ENCODE results near the gene FLG.
"Not testable (repeated sequence)": the region's sequence is repeated elsewhere in the genome, so short reads cannot be mapped to it uniquely, and the experiment has no call there.

FLG gene

DNA sequence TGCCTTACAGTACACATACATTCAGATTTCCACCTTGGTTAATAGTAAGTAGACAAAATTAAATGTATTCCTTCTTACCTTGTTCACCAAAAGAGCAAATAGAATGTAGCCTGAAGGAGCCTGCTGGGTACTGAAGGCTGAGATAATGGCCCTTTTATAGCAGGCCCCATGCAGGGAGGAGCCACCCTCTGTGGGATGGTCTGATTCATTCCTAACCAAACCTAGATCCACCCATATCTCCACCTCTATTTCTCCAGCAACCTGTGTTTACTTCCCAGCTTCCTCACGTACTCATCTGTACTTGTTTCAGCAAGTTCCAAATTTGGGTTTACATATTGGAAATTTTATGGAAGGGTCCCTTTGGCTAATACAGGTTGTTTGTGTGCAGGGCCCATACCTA lies at the start of gene FLG:
FLG (minus strand) TSS at position 129 of the 400 bp plus-strand sequence. CDS start 9,783 bp downstream, outside the sequence.
- no peak for DNase-seq

DNA sequence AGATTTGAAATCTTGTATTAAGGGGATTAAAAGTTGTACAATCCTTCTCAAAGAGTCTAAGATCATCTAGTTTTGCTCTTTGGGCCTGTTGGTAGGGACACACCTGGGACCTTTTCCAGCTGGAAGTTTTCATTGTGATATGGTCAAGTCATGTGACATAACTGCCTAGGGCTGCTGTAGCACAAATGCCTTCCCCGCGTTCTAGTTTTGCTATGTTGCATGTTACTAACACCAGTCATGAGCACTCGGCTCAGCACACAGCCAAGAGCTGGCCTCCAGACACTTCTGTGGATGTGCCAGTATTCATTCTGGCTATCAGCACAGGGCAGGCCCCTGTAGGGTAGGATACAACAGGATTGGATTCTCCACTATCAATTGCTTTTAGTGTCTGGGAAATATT lies 49.4 kb upstream of the FLG start:
- DNase-seq = no peak

DNA sequence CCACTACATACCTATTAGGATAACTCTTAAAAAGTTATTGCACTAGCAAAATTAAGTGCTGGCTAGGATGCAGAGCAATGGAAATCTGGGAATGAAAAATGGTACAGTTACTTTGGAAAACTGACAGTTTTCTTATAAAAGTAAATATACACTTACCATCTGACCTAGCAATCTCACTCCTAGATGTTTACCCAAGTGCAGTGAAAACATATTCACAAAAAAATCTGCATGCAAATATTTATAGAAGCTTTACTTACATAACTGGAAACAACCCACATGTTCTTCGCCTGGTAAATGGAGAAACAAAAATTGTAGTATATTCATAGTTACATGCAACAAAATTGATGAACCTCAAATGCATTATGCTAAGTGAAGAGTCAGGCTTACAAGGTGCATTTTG lies 47.6 kb upstream of the FLG start:
- DNase-seq = no peak

DNA sequence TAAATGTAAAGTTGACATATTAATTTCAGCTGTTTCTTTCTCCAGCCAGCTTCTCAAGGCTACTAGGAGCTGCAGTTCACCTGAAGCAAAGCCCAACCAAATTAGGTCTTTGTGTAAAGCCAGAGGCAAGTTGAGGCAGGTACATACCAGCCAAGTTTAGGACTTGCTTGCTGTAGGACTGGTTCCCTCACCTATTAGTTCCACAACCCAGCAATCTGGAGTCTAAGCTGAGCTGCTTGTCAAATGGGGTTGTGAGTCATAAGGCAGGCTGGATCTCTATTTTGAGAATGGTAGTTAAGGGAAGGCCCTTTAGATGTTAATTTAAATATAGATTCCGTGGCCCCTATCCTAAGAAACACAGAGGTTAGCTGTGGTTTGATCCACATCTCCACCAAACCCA lies 42.4 kb upstream of the FLG start:
- no peak for DNase-seq

DNA sequence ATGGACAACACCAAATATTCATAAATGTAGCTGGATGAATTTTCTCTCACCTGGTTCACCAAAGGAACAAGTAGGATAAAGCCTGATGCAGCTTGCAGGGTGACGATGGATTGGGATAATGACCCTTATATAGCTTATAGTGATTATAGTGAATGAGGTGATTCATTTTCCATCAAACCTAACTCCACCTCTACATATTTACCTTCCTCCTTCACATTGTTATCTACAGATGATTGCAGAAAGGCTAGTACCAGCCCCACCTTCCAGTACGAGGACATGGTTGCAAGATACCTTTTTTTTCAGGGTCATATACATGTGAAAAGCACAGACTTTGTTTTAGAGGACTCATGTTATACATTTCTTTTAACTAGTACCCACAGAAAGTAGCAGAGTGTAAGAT lies 34.9 kb upstream of the FLG start, which contains the start of gene FLG2:
FLG2 (minus strand) TSS at position 101 of the 400 bp plus-strand sequence. CDS start 1,122 bp downstream, outside the sequence.
- no peak for DNase-seq

DNA sequence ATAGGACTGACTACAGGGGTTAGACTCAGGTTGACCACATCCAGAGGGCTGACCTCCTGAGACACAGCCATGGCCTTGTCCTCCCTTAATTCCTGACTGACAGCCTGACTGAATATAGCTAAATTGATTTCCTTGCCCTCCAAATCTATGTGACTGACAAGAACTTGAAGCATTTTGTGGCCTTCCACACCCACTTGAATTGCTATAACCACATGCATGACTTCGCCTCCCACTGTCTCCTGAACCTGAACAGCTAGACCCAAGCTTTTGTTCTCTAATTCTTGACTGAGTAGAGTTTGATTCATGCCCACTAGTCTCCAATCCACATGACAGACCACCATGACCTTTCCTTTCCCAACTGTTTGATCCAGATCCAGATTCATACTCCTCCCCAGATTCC lies 31.7 kb upstream of the FLG start:
- DNase-seq = no peak

DNA sequence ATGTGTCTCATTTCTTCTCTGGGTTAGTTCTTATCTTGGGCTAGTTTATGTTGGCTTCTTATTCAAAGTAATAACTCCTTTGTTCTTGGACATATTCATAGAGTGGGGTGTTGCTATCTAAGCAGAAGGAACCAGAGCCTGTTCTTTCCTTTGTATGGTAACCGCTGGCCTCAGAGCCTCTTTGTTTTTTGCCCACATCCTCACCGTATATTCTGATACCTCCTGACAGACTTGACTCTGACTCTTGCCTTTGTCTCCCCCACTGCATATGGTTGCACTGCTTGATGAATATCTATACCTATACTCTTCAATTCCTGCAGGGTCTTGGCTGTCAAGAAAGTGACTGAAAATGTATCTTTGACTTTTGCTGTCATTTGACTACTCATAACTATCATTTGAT lies 24.6 kb upstream of the FLG start:
- no peak for DNase-seq

DNA sequence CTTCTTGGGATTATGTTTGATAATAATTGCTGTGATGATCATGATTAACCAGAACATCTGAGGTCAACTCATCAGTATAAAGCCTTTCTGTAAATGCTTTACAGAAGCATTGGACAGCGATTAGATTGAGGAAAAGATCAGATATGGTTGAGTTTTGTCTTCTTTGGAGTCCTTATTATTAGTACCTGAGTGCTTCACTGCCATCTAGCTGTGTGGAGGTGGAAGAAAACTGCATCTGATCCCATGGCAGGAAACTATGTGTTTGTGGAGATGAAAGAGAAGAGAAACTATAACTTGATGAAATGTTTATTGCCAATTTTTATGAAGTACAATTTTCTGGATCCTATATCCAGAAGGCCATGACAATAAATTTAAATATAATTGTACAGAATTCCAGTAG lies 23.4 kb upstream of the FLG start:
- DNase-seq = no peak

DNA sequence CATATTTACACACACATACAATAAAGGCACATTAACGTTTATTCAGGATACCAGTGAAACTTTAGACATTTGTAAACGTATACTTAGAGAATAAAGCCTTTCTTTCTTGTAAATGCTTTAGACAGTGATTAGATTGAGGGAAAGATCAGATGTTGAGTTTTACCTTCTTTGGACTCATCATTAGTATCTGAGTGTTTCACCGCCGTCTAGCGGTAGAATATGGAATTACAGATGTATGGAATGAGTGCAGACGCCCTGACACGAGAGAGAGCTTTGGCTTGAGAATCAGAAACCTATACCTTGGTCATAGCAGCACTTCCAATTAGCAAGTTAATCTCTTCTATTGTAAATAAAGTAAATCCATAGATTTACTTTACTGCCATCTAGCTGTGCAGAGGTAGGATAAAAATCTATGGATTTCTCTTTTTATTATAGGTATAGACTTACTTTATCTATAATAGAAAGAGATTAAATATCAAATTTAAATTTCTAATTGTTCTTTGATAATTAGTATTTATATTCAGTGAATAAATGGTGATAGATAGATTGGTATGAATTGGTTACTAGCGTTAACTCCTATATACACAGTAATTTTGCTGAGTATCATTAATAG lies 22.2 kb upstream of the FLG start:
- DNase-seq = no peak

DNA sequence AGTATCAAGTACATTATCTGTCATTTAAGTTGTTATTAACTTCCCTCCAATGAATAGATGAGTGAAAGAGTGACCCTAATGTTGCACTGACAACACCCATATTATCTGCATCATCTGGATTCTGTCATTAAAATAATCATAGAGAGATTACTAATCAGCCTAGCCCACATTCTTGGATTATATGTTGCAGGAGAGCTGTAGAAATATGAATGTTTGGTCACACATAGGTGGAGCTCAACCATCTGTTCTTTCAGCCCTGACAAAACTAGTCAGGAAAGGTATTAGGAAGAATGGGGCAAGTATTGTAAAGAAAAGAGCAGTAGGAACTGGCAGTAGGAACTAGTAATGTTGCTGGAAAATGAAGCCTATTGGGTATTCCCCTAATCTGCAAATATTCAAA lies 19.4 kb upstream of the FLG start:
- DNase-seq = no peak

DNA sequence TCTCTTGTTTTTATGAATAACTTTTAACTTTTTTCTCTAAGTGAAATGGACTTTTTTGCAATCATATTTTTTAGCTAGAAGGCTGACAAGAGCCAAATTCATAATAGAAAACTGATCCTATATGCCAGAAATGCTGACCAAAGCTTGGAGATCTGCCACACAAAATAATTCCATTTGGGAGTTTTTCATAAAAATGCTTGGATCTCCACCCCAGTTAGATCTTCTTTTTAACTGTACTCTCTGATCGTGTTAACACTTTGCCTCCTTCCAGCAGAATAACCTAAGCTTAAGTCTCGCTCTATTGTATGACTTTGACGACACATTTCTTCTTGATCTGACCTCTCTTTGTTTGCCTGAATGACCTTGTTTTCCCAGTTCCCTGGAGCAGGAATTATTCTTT lies 18.0 kb upstream of the FLG start:
- no peak for DNase-seq

DNA sequence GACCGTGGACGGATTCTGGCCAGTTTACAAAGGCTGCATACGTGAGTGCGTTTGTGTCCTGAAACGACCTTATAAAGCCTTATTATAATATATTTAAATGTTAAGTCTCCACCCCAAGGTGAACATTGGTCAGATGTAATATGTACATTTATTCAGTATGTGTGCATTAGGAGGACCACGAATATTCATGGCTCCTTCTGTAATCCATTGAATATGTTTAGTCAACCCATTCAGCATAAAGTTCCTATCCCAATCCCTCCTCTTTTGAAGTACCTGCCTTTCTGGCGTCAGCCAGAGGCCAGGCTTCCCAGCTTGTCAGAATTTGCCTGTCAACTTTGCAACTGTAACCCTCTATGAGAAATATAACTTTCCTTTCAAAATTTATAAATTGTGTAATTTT lies 10.4 kb upstream of the FLG start:
- no peak for DNase-seq

DNA sequence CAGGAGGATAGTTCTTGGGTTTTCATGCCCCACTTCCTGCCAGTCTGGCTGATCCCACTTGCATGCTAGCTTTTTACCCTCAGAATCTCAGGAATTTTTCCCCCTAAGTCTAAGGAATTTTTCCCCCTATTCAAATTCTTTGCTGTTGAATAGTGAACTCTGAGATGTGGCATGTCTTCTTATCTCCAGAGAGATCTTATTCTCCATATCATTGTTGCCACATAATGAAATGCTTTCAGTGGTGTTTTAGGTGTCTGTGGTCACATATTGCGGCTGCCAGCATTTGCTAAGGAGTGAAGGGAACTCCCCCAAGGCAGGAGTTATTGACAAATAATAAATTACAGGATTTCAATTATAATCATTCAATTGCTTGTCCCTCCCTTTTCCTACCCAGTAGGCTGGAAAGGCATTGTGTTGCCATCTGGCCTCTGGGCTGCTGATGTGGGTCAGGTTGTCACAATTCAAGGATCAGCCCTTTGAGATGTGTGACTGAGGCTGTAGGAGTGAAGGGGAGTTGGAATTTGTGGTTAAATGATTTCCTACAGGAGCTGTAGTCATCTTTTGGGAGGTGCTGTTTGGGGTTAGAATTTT lies 3.9 kb upstream of the FLG start:
- no peak for DNase-seq

DNA sequence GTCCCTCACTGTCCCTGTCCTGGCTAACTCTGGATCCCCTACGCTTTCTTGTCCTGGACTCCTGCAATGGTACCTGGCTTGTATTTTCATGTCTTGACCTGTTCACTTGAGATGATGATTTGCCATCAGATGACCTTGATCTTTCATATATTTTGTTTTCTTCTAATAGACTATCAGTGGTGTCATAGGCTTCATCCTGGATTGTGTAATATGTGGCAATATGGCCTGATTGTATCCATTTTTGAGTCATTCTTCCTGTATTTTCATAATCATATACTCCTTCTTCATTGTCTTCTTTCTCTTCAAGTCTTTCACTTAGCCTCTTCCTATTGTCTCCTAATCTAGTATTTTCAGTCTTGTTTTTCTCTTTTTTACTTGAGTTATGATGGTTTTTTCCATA lies 11.1 kb downstream of the FLG start:
- no peak for DNase-seq

DNA sequence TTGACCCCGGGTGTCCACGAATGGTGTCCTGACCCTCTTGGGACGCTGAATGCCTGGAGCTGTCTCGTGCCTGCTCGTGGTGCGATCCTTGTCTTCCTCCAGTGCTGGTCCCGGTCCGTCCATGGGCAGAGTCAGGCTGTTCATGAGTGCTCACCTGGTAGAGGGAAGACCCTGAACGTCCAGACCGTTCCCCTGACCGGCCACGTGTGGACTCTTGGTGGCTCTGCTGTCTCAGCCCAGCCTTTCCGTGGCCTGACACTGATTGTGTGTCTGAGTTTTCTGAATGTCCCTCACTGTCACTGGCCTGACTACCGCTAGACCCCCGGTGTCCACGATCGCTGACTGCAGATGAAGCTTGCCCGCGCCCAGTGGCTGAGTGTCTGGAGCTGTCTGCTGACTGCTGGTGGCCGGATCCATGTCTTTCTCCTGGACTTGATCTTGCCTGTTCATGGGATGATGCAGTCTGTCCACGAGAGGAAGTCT lies 11.7 kb downstream of the FLG start:
- DNase-seq = no peak

DNA sequence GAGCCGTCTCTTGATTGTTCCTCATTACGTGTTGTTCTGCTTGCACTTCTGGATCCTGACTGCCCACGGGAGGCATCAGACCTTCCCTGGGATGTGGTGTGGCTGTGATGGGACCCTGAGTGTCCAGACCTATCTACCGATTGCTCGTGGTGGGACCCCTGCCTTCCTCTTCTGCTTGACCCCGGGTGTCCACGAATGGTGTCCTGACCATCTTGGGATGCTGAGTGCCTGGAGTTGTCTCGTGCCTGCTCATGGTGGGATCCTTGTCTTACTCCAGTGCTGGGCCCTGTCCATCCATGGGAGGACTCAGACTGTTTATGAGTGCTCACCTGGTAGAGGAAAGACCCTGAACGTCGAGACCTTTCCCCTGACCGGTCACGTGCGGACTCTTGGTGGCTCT lies 12.9 kb downstream of the FLG start:
- not testable (repeated sequence) for DNase-seq

DNA sequence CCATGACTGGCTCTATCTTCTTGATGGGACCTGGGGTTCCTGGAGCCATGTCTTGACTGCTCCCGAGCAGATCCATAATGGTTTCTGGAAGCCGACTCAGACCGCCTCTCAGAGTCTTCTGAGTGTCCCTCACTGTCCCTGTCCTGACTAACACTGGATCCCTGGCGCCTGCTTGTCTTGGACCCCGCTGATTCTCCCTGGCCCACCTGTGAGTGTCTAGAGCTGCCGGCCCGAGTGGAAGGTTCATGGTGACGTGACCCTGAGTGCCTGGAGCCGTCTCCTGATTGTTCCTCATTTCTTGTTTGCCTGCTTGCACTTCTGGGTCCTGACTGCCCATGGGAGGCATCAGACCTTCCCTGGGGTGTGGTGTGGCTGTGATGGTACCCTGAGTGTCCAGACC lies 15.1 kb downstream of the FLG start:
- no peak for DNase-seq

DNA sequence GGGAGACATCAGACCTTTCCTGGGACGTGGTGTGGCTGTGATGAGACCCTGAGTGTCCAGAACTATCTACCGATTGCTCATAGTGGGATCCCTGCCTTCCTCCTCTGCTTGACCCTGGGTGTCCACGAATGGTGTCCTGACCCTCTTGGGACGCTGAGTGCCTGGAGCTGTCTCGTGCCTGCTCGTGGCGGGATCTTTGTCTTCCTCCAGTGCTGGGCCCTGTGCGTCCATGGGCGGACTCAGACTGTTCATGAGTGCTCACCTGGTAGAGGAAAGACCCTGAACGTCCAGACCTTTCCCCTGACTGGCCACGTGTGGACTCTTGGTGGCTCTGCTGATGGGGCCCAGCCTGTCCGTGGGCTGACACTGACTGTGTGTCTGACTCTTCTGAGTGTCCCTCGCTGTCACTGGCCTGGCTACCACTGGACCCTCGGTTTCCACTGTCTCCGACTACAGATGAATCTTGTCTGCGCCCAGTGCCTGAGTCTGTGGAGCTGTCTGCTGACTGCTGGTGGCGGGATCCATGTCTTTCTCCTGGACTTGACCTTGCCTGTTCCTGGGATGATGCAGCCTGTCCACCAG lies 15.6 kb downstream of the FLG start:
- DNase-seq = not testable (repeated sequence)

DNA sequence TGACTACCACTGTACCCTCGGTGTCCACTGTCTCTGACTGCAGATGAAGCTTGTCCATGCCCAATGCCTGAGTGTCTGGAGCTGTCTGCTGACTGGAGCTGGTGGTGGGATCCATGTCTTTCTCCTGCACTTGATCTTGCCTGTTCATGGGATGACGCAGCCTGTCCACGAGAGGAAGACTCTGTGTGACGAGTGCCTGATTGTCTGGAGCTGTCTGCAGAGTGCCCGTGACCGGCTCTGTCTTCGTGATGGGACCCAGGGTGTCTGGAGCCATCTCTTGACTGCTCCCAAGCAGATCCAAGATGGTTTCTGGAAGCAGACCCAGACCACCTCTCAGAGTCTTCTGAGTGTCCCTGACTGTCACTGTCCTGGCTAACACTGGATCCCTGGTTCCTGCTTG lies 16.3 kb downstream of the FLG start:
- DNase-seq = not testable (repeated sequence)

DNA sequence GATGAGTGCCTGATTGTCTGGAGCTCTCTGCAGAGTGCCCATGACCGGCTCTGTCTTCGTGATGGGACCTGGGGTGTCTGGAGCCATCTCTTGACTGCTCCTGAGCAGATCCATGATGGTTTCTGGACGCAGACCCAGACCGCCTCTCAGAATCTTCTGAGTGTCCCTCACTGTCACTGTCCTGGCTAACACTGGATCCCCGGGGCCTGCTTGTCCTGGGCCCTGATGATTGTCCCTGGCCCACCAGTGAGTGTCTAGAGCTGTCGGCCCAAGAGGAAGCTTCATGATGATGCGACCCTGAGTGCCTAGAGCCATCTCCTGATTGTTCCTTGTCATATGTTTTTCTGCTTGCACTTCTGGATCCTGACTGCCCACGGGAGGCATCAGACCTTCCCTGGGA lies 17.1 kb downstream of the FLG start:
- DNase-seq = not testable (repeated sequence)

DNA sequence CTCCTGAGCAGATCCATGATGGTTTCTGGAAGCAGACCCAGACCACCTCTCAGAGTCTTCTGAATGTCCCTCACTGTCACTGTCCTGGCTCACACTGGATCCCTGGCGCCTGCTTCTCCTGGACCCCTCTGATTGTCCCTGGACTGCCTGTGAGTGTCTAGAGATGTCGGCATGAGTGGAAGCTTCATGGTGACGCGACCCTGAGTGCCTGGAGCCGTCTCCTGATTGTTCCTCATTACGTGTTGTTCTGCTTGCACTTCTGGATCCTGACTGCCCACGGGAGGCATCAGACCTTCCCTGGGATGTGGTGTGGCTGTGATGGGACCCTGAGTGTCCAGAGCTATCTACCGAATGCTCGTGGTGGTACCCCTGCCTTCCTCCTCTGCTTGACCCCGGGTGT lies 18.9 kb downstream of the FLG start:
- not testable (repeated sequence) for DNase-seq

DNA sequence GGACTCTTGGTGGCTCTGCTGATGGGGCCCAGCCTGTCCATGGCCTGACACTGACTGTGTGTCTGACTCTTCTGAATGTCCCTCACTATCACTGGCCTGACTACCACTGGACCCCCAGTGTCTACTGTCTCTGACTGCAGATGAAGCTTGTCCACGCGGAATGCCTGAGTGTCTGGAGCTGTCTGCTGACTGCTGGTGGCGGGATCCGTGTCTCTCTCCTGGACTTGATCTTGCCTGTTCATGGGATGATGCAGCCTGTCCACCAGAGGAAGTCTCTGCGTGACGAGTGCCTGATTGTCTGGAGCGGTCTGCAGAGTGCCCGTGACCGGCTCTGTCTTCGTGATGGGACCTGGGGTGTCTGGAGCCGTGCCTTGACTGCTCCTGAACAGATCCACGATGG lies 20.3 kb downstream of the FLG start:
- not testable (repeated sequence) for DNase-seq

DNA sequence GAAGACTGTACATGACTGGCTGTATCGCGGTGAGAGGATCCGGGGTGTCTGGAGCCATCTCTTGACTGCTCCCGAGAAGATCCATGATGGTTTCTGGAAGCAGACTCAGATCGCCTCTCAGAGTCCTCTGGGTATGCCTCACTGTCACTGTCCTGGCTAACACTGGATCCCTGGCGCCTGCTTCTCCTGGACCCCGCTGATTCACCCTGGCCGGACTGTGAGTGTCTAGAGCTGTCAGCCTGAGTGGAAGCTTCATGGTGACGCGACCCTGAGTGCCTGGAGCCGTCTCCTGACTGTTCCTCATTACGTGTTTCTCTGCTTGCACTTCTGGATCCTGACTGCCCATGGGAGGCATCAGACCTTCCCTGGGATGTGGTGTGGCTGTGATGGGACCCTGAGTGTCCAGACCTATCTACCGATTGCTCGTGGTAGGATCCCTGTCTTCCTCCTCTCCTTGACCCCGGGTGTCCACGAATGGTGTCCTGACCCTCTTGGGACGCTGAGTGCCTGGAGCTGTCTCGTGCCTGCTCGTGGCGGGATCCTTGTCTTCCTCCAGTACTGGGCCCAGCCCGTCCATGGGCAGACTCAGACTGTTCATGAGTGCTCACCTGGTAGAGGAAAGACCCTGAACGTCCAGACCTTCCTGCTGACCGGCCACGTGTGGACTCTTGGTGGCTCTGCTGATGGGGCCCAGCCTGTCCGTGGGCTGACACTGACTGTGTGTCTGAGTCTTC lies 21.7 kb downstream of the FLG start:
- not testable (repeated sequence) for DNase-seq

DNA sequence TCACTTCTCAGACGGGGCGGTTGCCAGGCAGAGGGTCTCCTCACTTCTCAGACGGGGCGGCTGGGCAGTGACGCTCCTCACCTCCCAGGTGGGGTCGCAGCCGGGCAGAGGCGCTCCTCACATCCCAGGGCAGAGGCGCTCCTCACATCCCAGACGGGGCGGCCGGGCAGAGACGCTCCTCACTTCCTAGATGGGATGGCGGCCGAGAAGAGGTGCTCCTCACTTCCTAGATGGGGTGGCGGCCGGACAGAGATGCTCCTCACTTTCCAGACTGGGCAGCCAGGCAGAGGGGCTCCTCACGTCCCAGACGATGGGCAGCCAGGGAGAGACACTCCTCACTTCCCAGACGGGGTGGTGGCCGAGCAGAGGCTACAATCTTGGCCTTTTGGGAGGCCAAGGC lies 68.6 kb downstream of the FLG start:
- DNase-seq = not testable (repeated sequence)
